ENCODE data around the gene EYS.

- TF ChIP-seq, protein P1, sequence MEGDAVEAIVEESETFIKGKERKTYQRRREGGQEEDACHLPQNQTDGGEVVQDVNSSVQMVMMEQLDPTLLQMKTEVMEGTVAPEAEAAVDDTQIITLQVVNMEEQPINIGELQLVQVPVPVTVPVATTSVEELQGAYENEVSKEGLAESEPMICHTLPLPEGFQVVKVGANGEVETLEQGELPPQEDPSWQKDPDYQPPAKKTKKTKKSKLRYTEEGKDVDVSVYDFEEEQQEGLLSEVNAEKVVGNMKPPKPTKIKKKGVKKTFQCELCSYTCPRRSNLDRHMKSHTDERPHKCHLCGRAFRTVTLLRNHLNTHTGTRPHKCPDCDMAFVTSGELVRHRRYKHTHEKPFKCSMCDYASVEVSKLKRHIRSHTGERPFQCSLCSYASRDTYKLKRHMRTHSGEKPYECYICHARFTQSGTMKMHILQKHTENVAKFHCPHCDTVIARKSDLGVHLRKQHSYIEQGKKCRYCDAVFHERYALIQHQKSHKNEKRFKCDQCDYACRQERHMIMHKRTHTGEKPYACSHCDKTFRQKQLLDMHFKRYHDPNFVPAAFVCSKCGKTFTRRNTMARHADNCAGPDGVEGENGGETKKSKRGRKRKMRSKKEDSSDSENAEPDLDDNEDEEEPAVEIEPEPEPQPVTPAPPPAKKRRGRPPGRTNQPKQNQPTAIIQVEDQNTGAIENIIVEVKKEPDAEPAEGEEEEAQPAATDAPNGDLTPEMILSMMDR (IDR thresholded peaks at IDR 0.05 in 2 of 3, conservative IDR thresholded peaks at IDR 0.05 in 1 of 3; ENCODE audit: borderline replicate concordance in 1 of 3, insufficient read depth in 1 of 3, low read depth in 2 of 3, low read length in 2 of 3): no peak
- TF ChIP-seq SRF (IDR thresholded peaks at IDR 0.05; ENCODE audit: low read depth) (no peak), POLR2A (IDR thresholded peaks at IDR 0.05; ENCODE audit: borderline replicate concordance, extremely low read depth, insufficient read depth, insufficient read length) (no peak), EGR1 (IDR thresholded peaks at IDR 0.05; ENCODE audit: low read depth) (no peak), ZFX (IDR thresholded peaks at IDR 0.05) (no peak), EZH2 (IDR thresholded peaks at IDR 0.05) (no peak), TCF7L2 (IDR thresholded peaks at IDR 0.05; ENCODE audit: borderline replicate concordance, extremely low read depth, insufficient read depth, insufficient read length) (no peak), RAD21 (IDR thresholded peaks at IDR 0.05; ENCODE audit: low read depth) (no peak), EZH2phosphoT487 (IDR thresholded peaks at IDR 0.05; ENCODE audit: borderline replicate concordance) (no peak)
- TF ChIP-seq, protein P2, sequence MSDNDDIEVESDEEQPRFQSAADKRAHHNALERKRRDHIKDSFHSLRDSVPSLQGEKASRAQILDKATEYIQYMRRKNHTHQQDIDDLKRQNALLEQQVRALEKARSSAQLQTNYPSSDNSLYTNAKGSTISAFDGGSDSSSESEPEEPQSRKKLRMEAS (IDR thresholded peaks at IDR 0.05): no peak
Measured at GRCh38 chr6:64255000-64255399, 1452.0 kb downstream of the EYS start.
